Fibroblast of the conjunctiva (primary cell): ENCODE results near the gene MSANTD2.

Source experiments
- DNase-seq: peaks from one replicate; pipeline ENCODE4 v3.0.0-alpha.2; 2010; ENCODE audit warnings: low read depth

The MSANTD2 gene

GRCh38 chr11:124754309-124754708, 45.9 kb downstream of the MSANTD2 start:
- DNase-seq = no peak

GRCh38 chr11:124753624-124754023, 46.6 kb downstream of the MSANTD2 start:
- no peak for DNase-seq

- no peak for DNase-seq
Measured at GRCh38 chr11:124753205-124753604, 47.0 kb downstream of the MSANTD2 start.

GRCh38 chr11:124752471-124753102, 47.6 kb downstream of the MSANTD2 start:
- DNase-seq = no peak

- DNase-seq = no peak
Measured at GRCh38 chr11:124751741-124752470, 48.3 kb downstream of the MSANTD2 start, which contains the start of gene VSIG2. TSS of gene VSIG2 (minus strand) at chr11:124752255. CDS start at chr11:124752137, 118 bp downstream.

- no peak for DNase-seq
Measured at GRCh38 chr11:124751391-124751740, 48.8 kb downstream of the MSANTD2 start.

GRCh38 chr11:124749912-124750311, 50.3 kb downstream of the MSANTD2 start:
- DNase-seq = no peak

- DNase-seq = no peak
Measured at GRCh38 chr11:124748481-124749343, 51.5 kb downstream of the MSANTD2 start.

GRCh38 chr11:124748100-124748418, 52.1 kb downstream of the MSANTD2 start:
- no peak for DNase-seq

- no peak for DNase-seq
Measured at GRCh38 chr11:124747406-124748099, 52.7 kb downstream of the MSANTD2 start.

GRCh38 chr11:124746621-124747243, 53.5 kb downstream of the MSANTD2 start:
- DNase-seq = peak; percentile 30

GRCh38 chr11:124745835-124746620, 54.2 kb downstream of the MSANTD2 start:
- no peak for DNase-seq

- no peak for DNase-seq
Measured at GRCh38 chr11:124745270-124745834, 54.9 kb downstream of the MSANTD2 start.

GRCh38 chr11:124743050-124743449, 57.2 kb downstream of the MSANTD2 start:
- no peak for DNase-seq

GRCh38 chr11:124742555-124742954, 57.7 kb downstream of the MSANTD2 start:
- no peak for DNase-seq

- no peak for DNase-seq
Measured at GRCh38 chr11:124740277-124740882, 59.8 kb downstream of the MSANTD2 start.

GRCh38 chr11:124739479-124740276, 60.5 kb downstream of the MSANTD2 start, which contains the start of gene NRGN:
TSS of gene NRGN (plus strand) at chr11:124739942. CDS start at chr11:124740085, 143 bp downstream.
- DNase-seq = peak; percentile 52

GRCh38 chr11:124738713-124739478, 61.3 kb downstream of the MSANTD2 start:
- DNase-seq = no peak
